GM18507 (cell line): Measurements from ENCODE around the gene ROBO1.

ENCODE experiments used
- DNase-seq: peaks from one replicate; pipeline ENCODE4 v3.0.0; 2011; ENCODE audit warnings: low read depth; ENCODE audit not compliant: insufficient read length; ENCODE audit errors: extremely low spot score
- FAIRE-seq: peaks from 2 replicates; lab custom pipeline; 2011; peaks lifted over from hg19 to GRCh38; lab: Jason Lieb, UNC

ROBO1 gene

GRCh38 chr3:78979028-78979427 is 788.8 kb downstream of the ROBO1 start:
- FAIRE-seq: no peak
- DNase-seq: no peak

GRCh38 chr3:78978037-78978436 is 789.8 kb downstream of the ROBO1 start:
- no peak for DNase-seq
- FAIRE-seq: no peak

GRCh38 chr3:78977073-78977472 is 790.7 kb downstream of the ROBO1 start:
- DNase-seq (no peak), FAIRE-seq (no peak)

GRCh38 chr3:78976200-78976599 is 791.6 kb downstream of the ROBO1 start:
- DNase-seq: no peak
- FAIRE-seq: no peak

- FAIRE-seq (no peak), DNase-seq (no peak)
Observed at GRCh38 chr3:78974181-78974790, 793.5 kb downstream of the ROBO1 start.

GRCh38 chr3:78972617-78973301 is 795.0 kb downstream of the ROBO1 start:
- no peak for DNase-seq
- no peak for FAIRE-seq

GRCh38 chr3:78970656-78971055 is 797.1 kb downstream of the ROBO1 start:
- DNase-seq (no peak), FAIRE-seq (no peak)

GRCh38 chr3:78969483-78969882 is 798.3 kb downstream of the ROBO1 start:
- no peak for FAIRE-seq
- no peak for DNase-seq

- DNase-seq (no peak), FAIRE-seq (no peak)
Observed at GRCh38 chr3:78967061-78967460, 800.7 kb downstream of the ROBO1 start.

- FAIRE-seq (no peak), DNase-seq (no peak)
Observed at GRCh38 chr3:78963771-78964170, 804.0 kb downstream of the ROBO1 start.

- DNase-seq (no peak), FAIRE-seq (no peak)
Observed at GRCh38 chr3:78957456-78957855, 810.3 kb downstream of the ROBO1 start.

- no peak for DNase-seq
- no peak for FAIRE-seq
Observed at GRCh38 chr3:78951342-78951945, 816.4 kb downstream of the ROBO1 start.

- DNase-seq: no peak
- no peak for FAIRE-seq
Observed at GRCh38 chr3:78941587-78941986, 826.2 kb downstream of the ROBO1 start.

- FAIRE-seq: no peak
- no peak for DNase-seq
Observed at GRCh38 chr3:78940626-78941025, 827.2 kb downstream of the ROBO1 start.

- DNase-seq: no peak
- no peak for FAIRE-seq
Observed at GRCh38 chr3:78940128-78940527, 827.7 kb downstream of the ROBO1 start.

GRCh38 chr3:78937475-78937874 is 830.3 kb downstream of the ROBO1 start:
- FAIRE-seq (no peak), DNase-seq (no peak)

GRCh38 chr3:78927759-78928158 is 840.0 kb downstream of the ROBO1 start:
- FAIRE-seq (no peak), DNase-seq (no peak)

- no peak for DNase-seq
- no peak for FAIRE-seq
Observed at GRCh38 chr3:78926523-78926922, 841.3 kb downstream of the ROBO1 start.

GRCh38 chr3:78924711-78925110 is 843.1 kb downstream of the ROBO1 start:
- no peak for DNase-seq
- FAIRE-seq: no peak

- DNase-seq (no peak), FAIRE-seq (no peak)
Observed at GRCh38 chr3:78919021-78919755, 848.6 kb downstream of the ROBO1 start.
